Retinal pigment epithelial cell (primary cell): Measurements from ENCODE around the gene MEIS1.

Source experiments
- DNase-seq: peaks from one replicate; pipeline ENCODE4 v3.0.0-alpha.2; 2010; ENCODE audit warnings: low read depth
- H3K4me3 ChIP-seq: 2 replicates; pipeline ENCODE4 v1.5.1; 2011; ENCODE audit warnings: mild to moderate bottlenecking, low read length, control low read depth, moderate library complexity
- CTCF ChIP-seq: conservative IDR thresholded peaks from 2 replicates; pipeline ENCODE4 v1.5.1; 2011; ENCODE audit warnings: low read depth, low read length, control low read depth, inconsistent platforms

MEIS1 gene

GRCh38 chr2:66581339-66582103 lies 146.6 kb downstream of the MEIS1 start:
- no peak for TF ChIP-seq CTCF
- peak overlapping the region; percentile 32 for H3K4me3 ChIP-seq
- DNase-seq: no peak

GRCh38 chr2:66582104-66582986 lies 147.4 kb downstream of the MEIS1 start:
- no peak overlapping the region for H3K4me3 ChIP-seq
- no peak for DNase-seq
- no peak for TF ChIP-seq CTCF

- no peak for DNase-seq
- no peak overlapping the region for H3K4me3 ChIP-seq
- no peak for TF ChIP-seq CTCF
Observed at GRCh38 chr2:66582987-66583880, 148.3 kb downstream of the MEIS1 start.

GRCh38 chr2:66583881-66584280 lies 149.0 kb downstream of the MEIS1 start:
- no peak for TF ChIP-seq CTCF
- H3K4me3 ChIP-seq: no peak overlapping the region
- no peak for DNase-seq

- DNase-seq: no peak
- TF ChIP-seq CTCF: no peak
- H3K4me3 ChIP-seq: no peak overlapping the region
Observed at GRCh38 chr2:66585587-66585986, 150.7 kb downstream of the MEIS1 start.

GRCh38 chr2:66587216-66587615 lies 152.3 kb downstream of the MEIS1 start:
- no peak overlapping the region for H3K4me3 ChIP-seq
- DNase-seq: no peak
- TF ChIP-seq CTCF: peak; percentile 43
